ENCODE data around the gene FDX2.

GRCh38 chr19:10269333-10270179 is 46.3 kb downstream of the FDX2 start:
- TF ChIP-seq CTCF (IDR thresholded peaks at IDR 0.05) (peak; percentile 70 to 96 (median 90)), POLR2A (IDR thresholded peaks at IDR 0.05) (no peak)

Measured in thyroid gland (tissue), 4 donors.